Hematopoietic multipotent progenitor cell treated with erythropoietin and hydrocortisone succinate and interleukin-3 and kit ligand, for 6 days (in vitro differentiated cells): ENCODE data around the gene ABCA3.
"Not testable (repeated sequence)": the region's sequence is repeated elsewhere in the genome, so short reads cannot be mapped to it uniquely, and the experiment has no call there.

ENCODE experiments used
- DNase-seq: peaks from one replicate; pipeline ENCODE4 v3.0.0-alpha.2; 2015

The ABCA3 gene

GRCh38 chr16:2340564-2341455 lies at the start of gene ABCA3:
Gene ABCA3, minus strand, starts transcription at chr16:2340728. Its CDS starts 14,262 bp downstream, at chr16:2326466.
- peak; percentile 94 for DNase-seq

DNA sequence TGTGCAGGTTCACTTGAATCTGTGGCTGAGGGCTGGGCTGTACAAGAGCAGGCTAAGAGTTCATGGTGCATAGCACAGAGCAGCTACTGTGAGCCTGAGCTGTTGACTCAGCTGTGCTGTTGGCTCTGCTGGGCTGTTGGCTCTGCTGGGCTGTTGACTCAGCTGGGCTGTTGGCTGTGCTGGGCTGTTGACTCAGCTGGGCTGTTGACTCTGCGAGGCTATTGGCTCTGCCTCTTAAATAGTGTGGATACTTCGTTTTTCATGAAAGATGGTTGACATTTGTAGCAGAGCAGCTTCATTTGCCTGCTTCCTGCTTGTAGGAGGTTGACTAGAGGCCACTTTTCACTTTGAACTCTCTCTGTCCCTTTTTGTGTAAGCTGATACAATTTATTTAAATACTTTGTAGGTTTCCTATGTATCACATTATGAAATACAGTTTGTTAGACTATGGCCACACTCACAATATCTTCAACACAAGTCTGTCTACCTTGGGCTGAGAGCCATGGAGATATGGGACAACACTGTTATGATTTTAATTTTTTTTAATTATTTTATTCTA lies 48.4 kb upstream of the ABCA3 start:
- DNase-seq: no peak

GRCh38 chr16:2388139-2388874 lies 47.8 kb upstream of the ABCA3 start:
- DNase-seq: no peak

DNA sequence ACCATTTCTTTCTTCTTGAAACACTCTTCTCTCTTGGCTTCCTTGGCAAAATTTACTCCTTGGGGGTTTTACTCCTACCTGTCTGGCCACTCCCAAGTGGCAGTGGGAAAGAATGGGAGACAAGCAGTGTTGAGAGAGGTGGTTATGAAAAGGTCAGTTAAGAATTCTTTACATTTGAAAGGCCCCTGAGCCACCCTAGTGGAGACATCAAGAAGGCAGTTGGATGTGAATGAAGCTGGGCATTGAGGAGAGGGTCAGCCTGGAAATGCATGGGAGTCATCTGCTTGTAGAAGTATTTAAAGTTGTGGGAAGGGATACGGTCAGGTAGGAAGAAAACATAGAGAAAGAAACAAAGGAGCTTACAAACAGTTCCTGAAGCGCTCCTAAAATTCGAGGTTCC lies 46.5 kb upstream of the ABCA3 start:
- DNase-seq: no peak

DNA sequence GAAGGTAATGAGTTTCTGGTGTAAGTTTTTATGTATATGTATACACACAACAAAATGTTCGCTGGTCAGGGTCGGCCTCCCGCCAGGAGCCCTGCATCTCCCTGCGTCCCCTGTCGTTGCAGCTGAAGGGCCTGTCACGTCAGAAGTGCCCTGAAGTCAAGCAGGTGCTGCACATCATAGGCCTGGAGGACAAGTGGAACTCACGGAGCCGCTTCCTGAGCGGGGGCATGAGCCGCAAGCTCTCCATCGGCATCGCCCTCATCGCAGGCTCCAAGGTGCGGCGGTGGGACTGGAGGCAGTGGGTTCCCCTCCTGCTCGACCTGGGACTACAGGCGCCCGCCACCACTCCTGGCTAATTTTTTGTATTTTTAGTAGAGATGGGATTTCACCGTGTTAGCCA lies 45.5 kb upstream of the ABCA3 start:
- not testable (repeated sequence) for DNase-seq

GRCh38 chr16:2385190-2385836 lies 44.8 kb upstream of the ABCA3 start:
- no peak for DNase-seq

- no peak for DNase-seq
Measured at GRCh38 chr16:2384426-2384825, 43.9 kb upstream of the ABCA3 start.

GRCh38 chr16:2383501-2383900 lies 43.0 kb upstream of the ABCA3 start:
- DNase-seq: no peak

DNA sequence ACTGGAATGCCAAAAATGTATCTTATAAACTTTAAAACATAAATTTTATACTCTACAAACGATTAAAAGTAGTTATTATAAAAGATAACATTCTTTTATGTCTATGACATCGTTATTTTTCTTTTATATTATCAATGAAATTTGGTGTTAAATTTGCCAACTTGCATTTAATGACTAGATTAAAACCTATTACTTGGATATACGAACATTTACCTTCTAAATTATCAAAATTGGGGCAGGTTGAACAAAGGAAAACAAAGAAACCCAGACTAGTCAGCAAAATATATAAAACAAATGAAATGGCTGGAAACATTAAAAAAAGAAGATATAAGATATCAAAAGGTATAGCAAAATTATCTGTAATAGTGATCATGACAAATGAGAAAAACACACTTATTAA lies 34.1 kb upstream of the ABCA3 start:
- DNase-seq: no peak

GRCh38 chr16:2373176-2373575 lies 32.6 kb upstream of the ABCA3 start:
- DNase-seq: no peak

DNA sequence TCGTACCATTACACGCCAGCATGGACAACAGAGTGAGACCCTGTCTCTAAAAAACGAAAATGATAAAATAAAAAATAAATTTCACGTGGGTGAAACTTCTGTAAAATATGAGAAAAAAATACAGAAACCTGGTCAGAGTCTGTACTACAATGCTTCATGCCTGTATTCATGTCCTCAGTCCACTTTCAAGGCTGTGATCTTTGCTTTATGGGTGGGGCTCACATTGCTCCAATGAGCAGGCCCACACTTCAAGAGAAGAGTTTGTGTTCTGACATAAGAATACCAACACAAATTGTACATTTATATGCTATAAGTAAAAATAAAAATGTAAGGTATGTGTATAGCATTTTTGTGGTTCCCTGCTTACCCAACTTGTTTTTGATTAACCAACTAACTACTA lies 32.2 kb upstream of the ABCA3 start:
- no peak for DNase-seq

GRCh38 chr16:2371421-2371820 lies 30.9 kb upstream of the ABCA3 start:
- no peak for DNase-seq

DNA sequence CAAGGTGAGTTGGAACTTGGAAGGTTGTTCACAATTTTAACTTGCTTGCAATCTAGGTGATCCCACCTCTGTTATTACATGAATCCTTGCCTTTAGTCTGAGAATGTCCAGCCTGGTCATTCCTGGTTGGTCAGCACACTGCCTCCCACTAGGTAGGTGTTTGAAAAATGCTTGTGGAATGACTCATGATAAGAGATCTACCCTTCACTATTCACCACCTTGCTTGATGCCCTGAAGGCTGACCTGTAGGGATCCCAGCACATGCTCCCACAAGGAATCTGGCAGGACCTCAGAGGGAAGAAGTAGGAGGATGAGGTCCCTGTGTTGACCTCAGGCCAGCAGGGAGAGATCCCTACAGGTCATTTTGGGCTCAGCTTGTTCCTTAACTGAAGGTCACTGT lies 30.2 kb upstream of the ABCA3 start:
- DNase-seq: no peak

- no peak for DNase-seq
Measured at GRCh38 chr16:2366660-2367309, 26.3 kb upstream of the ABCA3 start.

DNA sequence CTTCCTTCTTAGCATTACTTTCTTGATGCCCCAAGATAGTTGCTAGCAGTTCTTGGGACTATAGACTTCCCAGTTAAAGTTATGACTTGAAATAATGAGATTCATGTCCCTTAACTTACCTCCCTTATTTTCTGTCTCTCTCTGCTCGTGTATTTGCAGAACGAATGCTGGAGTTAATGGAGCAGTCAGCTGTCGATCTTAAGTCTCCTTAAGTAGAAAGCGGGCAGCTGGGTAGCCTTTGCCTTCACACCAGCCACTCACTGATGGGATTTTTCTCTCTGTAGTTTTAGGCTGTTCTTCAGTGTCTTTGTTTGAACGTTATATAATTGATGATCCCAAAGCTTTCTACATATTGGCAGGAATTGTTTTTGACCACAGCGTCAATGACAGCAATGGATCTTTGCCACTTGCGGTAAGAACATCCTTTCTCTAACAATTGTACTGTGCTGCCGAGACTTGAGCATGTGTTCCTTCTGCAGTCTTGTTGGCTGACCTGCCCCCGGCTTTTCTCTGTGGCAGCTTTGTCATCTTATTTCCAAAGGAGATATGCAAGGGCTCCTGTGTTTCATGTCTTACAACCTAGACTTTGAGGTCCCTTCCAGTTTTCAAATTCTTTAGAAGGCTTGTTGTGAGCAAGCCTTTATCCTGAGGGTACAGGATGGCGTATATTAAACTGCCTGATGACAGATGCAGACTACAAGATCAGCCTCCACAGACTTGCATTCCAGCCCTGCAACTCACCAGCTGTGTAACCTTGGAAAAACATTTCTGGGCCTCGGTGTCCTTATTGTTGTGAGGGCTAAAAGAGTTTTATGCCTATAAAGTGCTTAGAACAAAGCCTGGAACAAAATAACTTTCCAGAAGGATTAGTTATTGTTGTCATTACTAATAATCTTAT lies 25.1 kb upstream of the ABCA3 start:
- DNase-seq: no peak

DNA sequence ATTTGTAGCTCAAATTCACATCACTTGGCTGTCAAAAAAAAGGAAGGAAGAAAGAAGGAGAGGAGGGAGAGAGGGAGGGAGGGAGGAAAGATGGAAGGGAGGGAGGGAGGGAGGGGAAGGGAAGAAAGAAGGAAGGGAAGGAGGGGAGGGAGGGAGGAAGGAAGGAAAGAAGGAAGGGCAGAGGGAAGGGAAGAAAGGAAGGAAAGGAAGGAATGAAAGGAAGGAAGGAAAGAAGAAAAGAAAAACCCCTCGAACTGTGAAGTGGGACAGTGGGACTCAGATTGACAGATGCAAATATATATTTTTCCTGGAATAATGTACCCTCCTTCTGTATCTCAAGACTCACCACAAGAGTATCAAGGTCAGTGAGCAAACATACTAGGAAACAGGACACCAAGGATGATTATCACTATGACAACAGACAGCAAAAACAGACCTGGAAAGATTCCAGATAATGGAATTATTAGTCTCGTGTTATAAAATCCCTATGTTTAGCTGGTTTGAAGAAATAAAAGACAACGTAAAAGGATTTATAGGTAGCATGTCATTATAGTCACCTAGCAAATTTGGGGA lies 24.2 kb upstream of the ABCA3 start:
- no peak for DNase-seq

- no peak for DNase-seq
Measured at GRCh38 chr16:2362218-2362617, 21.7 kb upstream of the ABCA3 start.

DNA sequence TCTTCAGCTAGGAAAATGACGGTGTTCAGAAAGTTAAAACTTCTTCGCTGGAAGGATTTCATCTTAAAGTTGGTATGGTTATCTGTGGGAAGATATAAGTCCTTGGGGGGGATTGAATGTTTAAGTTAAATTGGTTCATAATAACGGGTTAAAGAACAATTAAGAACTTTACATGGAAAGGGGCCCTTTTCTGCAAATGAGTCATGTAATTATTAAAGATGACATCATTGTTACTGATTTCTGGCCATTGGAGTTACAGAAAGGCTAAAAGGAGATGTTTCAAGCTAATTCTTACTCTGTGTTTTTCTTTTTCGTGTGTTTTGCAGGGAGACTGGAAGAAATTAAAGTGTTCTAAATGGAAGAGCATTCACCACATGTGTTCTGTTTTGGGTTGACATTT lies 20.6 kb upstream of the ABCA3 start:
- DNase-seq: no peak

DNA sequence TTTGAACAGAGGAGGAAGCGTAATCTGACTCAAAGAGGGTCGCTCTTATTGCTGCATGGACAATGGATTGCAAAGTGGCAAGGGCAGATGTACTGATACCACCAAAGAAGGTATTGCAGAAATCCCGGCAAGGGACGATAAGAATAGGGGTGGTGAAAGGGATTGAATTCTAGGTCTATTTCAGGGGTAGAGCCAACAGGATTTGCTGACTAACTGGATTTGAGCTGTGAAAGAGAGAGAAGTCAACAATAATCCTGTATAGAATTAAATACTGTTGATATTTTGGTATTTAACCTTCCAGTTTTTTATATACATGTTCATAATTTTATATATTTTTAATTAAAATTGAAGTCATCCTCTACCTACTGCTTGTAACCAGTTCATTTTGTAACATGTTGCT lies 19.4 kb upstream of the ABCA3 start:
- no peak for DNase-seq

DNA sequence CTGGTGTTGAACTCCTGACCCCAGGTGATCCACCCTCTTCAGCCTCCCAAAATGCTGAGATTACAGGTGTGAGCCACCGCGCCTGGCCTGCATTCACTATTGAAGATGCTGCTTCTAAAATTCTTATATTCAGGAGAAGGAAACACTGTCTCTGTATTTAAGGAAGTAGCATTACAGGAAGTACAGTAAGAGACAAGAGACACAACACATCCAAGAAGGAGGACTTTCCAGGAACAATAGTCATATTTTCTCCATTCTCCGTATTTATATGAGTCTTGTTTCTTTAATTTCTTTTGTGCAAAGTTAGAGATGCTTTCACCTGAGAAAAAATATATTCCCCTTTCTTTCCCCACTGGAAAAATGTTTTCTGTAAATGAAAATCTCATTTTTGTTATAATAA lies 18.3 kb upstream of the ABCA3 start:
- DNase-seq: no peak

- DNase-seq: no peak
Measured at GRCh38 chr16:2357331-2357730, 16.8 kb upstream of the ABCA3 start.
